Natural killer cell (primary cell): Measurements from ENCODE around the gene ARNT2. TPM values are rescaled to one million over a fixed set of nuclear protein-coding genes. Genes with fewer than 3 reads are reported as not detected.

Experiments
- ATAC-seq, 3 donors: fragments of 150-1000 bp in 2 of 3; fragments of 200-7000 bp in 1 of 3; cut with Tn5 transposase; 1 replicate in 1 of 3; 2 replicates in 2 of 3; pipeline ENCODE4 v1.10.0; 2021; ENCODE audit warnings: mild to moderate bottlenecking in 2 of 3, moderate library complexity in 2 of 3
- DNase-seq, 2 donors: peaks; one replicate each; pipeline versions ENCODE4 v3.0.0 to v3.0.0-alpha.2; 2013 to 2021; ENCODE audit warnings: mixed read lengths in 1 of 2
- H3K27ac ChIP-seq: one replicate; pipeline ENCODE4 v1.5.1; 2013; ENCODE audit warnings: mild to moderate bottlenecking, low read length
- H3K27me3 ChIP-seq: one replicate; pipeline ENCODE4 v1.6.1; 2013; ENCODE audit warnings: low read length; ENCODE audit not compliant: control insufficient read depth, insufficient read depth
- H3K36me3 ChIP-seq: one replicate; pipeline ENCODE4 v1.6.1; 2013; ENCODE audit warnings: low read length; ENCODE audit not compliant: control insufficient read depth, insufficient read depth
- H3K4me1 ChIP-seq: one replicate; pipeline ENCODE4 v1.6.1; 2013; ENCODE audit warnings: low read length; ENCODE audit not compliant: control insufficient read depth, insufficient read depth
- H3K4me3 ChIP-seq: one replicate; pipeline ENCODE4 v1.5.1; 2013; ENCODE audit warnings: low read length
- H3K9me3 ChIP-seq: one replicate; pipeline ENCODE4 v1.6.1; 2013; ENCODE audit warnings: low read length; ENCODE audit not compliant: control insufficient read depth, insufficient read depth
- H3K27ac Mint-ChIP-seq, 2 donors: one replicate each; pipeline ENCODE4 v1.8.0; 2022; ENCODE audit warnings: mild to moderate bottlenecking in 2 of 2, mixed read lengths in 2 of 2, moderate library complexity in 1 of 2
- H3K27me3 Mint-ChIP-seq, 2 donors: one replicate each; pipeline ENCODE4 v1.8.0; 2022; ENCODE audit warnings: low read depth in 2 of 2, mixed read lengths in 2 of 2
- H3K36me3 Mint-ChIP-seq: one replicate; pipeline ENCODE4 v1.8.0; 2022; ENCODE audit warnings: mixed read lengths
- H3K4me1 Mint-ChIP-seq, 2 donors: one replicate each; pipeline ENCODE4 v1.8.0; 2022; ENCODE audit warnings: mixed read lengths in 2 of 2
- H3K4me3 Mint-ChIP-seq: one replicate; pipeline ENCODE4 v1.8.0; 2022; ENCODE audit warnings: mild to moderate bottlenecking, moderate library complexity, mixed read lengths
- H3K9me3 Mint-ChIP-seq, 2 donors: one replicate each; pipeline ENCODE4 v1.8.0; 2022; ENCODE audit warnings: mixed read lengths in 2 of 2
- CTCF ChIP-seq: fragments of 200-600 bp; IDR thresholded peaks from one replicate; pipeline ENCODE4 v1.8.0; 2022; ENCODE audit warnings: antibody characterized with exemption
- WGBS: methylation state at CpG from one replicate; pipeline ENCODE4 v1.1.7; 2013; ENCODE audit warnings: missing lambda C conversion rate; ENCODE audit not compliant: insufficient coverage; 5-methylcytosine and 5-hydroxymethylcytosine counted together
- intact Hi-C: fragments of 100-400 bp; cut with micrococcal nuclease; formaldehyde crosslinking; loops from one replicate; pipeline ENCODE4 v1.14.2; 2022
- total RNA-seq, 4 donors: library from RNA; stranded (reverse); fragments of 120-200 nt in 1 of 4; gene quantifications; one replicate each; pipeline versions ENCODE4 v1.2.3 to v1.2.4, GENCODE V29; 2013 to 2022

ARNT2 gene
- total RNA-seq, 3 donors from 2014 or later (not counting 1 experiment from before 2014, with no cell fraction given) = not detected

GRCh38 chr15:80608688-80609087, 204.5 kb downstream of the ARNT2 start:
- H3K4me1 Mint-ChIP-seq = no peaks in the 10 kb centered on the region
- no peak overlapping the region for H3K27ac Mint-ChIP-seq
- no peak overlapping the region for H3K4me3 Mint-ChIP-seq
- H3K27me3 Mint-ChIP-seq = peaks cover 2 to 6% of the 10 kb centered on the region in 2 donors
- 70% methylated on average over 1 of the region's 1 CpG for WGBS
- H3K4me3 ChIP-seq = no peak overlapping the region
- H3K4me1 ChIP-seq = no peaks in the 10 kb centered on the region
- H3K9me3 ChIP-seq = no peaks in the 10 kb centered on the region
- no peaks in the 10 kb centered on the region for H3K9me3 Mint-ChIP-seq
- TF ChIP-seq CTCF = no peak
- no peaks in the 10 kb centered on the region for H3K36me3 Mint-ChIP-seq
- ATAC-seq = no peak
- H3K36me3 ChIP-seq = no peaks in the 10 kb centered on the region
- no peaks in the 10 kb centered on the region for H3K27me3 ChIP-seq
- no peak overlapping the region for H3K27ac ChIP-seq
- intact Hi-C loops = no loop called here
- DNase-seq = no peak

- Histone ChIP-seq H3K36me3 (no peaks in the 10 kb centered on the region), H3K4me3 (no peak overlapping the region), H3K4me1 (no peaks in the 10 kb centered on the region), H3K27ac (no peak overlapping the region), H3K27me3 (no peaks in the 10 kb centered on the region), H3K9me3 (no peaks in the 10 kb centered on the region)
- Mint-ChIP-seq H3K4me1 (no peaks in the 10 kb centered on the region), H3K9me3 (no peaks in the 10 kb centered on the region), H3K36me3 (no peaks in the 10 kb centered on the region), H3K27me3 (peaks cover 2 to 6% of the 10 kb centered on the region in 2 donors), H3K27ac (no peak overlapping the region), H3K4me3 (no peak overlapping the region)
- no peak for TF ChIP-seq CTCF
- ATAC-seq = no peak
- WGBS = 83% methylated on average over 4 of the region's 4 CpGs
- intact Hi-C loops = no loop called here
- no peak for DNase-seq
Measured at GRCh38 chr15:80609091-80609490, 204.9 kb downstream of the ARNT2 start.

- ATAC-seq = no peak
- Histone ChIP-seq H3K27me3 (no peaks in the 10 kb centered on the region), H3K4me3 (no peak overlapping the region), H3K9me3 (no peaks in the 10 kb centered on the region), H3K27ac (no peak overlapping the region), H3K36me3 (no peaks in the 10 kb centered on the region), H3K4me1 (no peaks in the 10 kb centered on the region)
- H3K27ac Mint-ChIP-seq = no peak overlapping the region
- no peak for DNase-seq
- no peaks in the 10 kb centered on the region for H3K36me3 Mint-ChIP-seq
- H3K4me1 Mint-ChIP-seq = no peaks in the 10 kb centered on the region
- no peak overlapping the region for H3K4me3 Mint-ChIP-seq
- no peak for TF ChIP-seq CTCF
- H3K9me3 Mint-ChIP-seq = no peaks in the 10 kb centered on the region
- peaks cover 2 to 6% of the 10 kb centered on the region in 2 donors for H3K27me3 Mint-ChIP-seq
- intact Hi-C loops = no loop called here
- 22% methylated on average over 4 of the region's 4 CpGs for WGBS
Measured at GRCh38 chr15:80609512-80609946, 205.3 kb downstream of the ARNT2 start.

- 86% methylated on average over 7 of the region's 7 CpGs for WGBS
- H3K27ac Mint-ChIP-seq = no peak overlapping the region
- DNase-seq = no peak
- H3K4me1 Mint-ChIP-seq = no peaks in the 10 kb centered on the region
- H3K36me3 Mint-ChIP-seq = no peaks in the 10 kb centered on the region
- no peak for ATAC-seq
- intact Hi-C loops = loop anchor here (10.0 kb wide), 1 partner anchor 163 kb away; the partner anchor contains the start of gene CEMIP
- TF ChIP-seq CTCF = no peak
- H3K4me1 ChIP-seq = no peaks in the 10 kb centered on the region
- no peaks in the 10 kb centered on the region for H3K27me3 ChIP-seq
- H3K36me3 ChIP-seq = no peaks in the 10 kb centered on the region
- H3K9me3 ChIP-seq = no peaks in the 10 kb centered on the region
- peaks cover 9 to 12% of the 10 kb centered on the region in 2 donors for H3K27me3 Mint-ChIP-seq
- no peak overlapping the region for H3K4me3 Mint-ChIP-seq
- no peaks in the 10 kb centered on the region for H3K9me3 Mint-ChIP-seq
- no peak overlapping the region for H3K4me3 ChIP-seq
- no peak overlapping the region for H3K27ac ChIP-seq
Measured at GRCh38 chr15:80611543-80612080, 207.4 kb downstream of the ARNT2 start.
